ENCODE data around the gene PKN1. TPM values are rescaled to one million over a fixed set of nuclear protein-coding genes. Genes with fewer than 3 reads are reported as not detected.

Gene PKN1
- total RNA-seq, 1 experiment from 2014 or later, result 257 TPM

DNA sequence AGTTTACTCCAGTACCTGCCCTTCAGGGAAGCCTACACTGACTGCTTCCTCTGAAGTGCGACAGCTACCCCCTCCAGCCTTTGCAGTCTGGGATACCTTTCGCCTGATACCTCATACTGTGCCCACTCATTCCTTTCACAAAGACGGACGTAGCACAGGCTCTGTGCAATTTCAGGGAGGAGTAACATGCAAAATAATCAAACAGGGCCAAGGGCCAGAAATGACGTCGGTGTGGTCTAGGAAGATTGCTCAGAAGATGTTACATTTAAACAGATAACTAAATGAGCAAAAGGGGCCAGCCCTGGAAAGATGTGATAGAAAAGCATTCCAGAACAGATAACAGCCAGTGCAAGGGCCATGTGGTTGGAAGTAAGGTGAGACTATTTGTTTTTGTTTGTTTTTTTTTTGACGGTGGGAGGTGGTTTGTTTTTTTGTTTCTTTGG lies 7.4 kb upstream of the PKN1 start:
- Histone ChIP-seq H3K9me2 (ENCODE audit: insufficient read depth) (no peaks in the 10 kb centered on the region), H3K27me3 (ENCODE audit: insufficient read depth, low read depth) (no peaks in the 10 kb centered on the region), H3K4me1 (replicated peaks; ENCODE audit: insufficient read depth) (no peaks in the 10 kb centered on the region), H3K4me2 (no peak overlapping the region), H4K20me1 (ENCODE audit: insufficient read depth) (no peaks in the 10 kb centered on the region), H2AFZ (no peak overlapping the region), H3K27ac (no peak overlapping the region), H3K79me2 (ENCODE audit: low read depth) (no peaks in the 10 kb centered on the region), H3K9me3 (ENCODE audit: insufficient read depth, low read depth) (no peaks in the 10 kb centered on the region), H3F3A (ENCODE audit: insufficient read depth, low read depth) (peaks cover 8% of the 10 kb centered on the region; the same call in 1 of the 2 replicates), H3K36me3 (ENCODE audit: low read depth) (no peaks in the 10 kb centered on the region), H3K4me3 (no peak overlapping the region)
- no peak for DNase-seq
- ChIA-PET POLR2A (ENCODE audit: unreplicated experiment) (no interaction called here), CTCF (no interaction called here)
- intact Hi-C loops (cut with micrococcal nuclease; ENCODE audit: unreplicated experiment), result no loop called here
- BruUV-seq (replicated peaks), result no TSS peak
- no peak for TF ChIP-seq EZH2 (IDR thresholded peaks at IDR 0.05; ENCODE audit: low read depth)
- TF ChIP-seq, protein P1, sequence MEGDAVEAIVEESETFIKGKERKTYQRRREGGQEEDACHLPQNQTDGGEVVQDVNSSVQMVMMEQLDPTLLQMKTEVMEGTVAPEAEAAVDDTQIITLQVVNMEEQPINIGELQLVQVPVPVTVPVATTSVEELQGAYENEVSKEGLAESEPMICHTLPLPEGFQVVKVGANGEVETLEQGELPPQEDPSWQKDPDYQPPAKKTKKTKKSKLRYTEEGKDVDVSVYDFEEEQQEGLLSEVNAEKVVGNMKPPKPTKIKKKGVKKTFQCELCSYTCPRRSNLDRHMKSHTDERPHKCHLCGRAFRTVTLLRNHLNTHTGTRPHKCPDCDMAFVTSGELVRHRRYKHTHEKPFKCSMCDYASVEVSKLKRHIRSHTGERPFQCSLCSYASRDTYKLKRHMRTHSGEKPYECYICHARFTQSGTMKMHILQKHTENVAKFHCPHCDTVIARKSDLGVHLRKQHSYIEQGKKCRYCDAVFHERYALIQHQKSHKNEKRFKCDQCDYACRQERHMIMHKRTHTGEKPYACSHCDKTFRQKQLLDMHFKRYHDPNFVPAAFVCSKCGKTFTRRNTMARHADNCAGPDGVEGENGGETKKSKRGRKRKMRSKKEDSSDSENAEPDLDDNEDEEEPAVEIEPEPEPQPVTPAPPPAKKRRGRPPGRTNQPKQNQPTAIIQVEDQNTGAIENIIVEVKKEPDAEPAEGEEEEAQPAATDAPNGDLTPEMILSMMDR (conservative IDR thresholded peaks at IDR 0.05), result no peak

DNA sequence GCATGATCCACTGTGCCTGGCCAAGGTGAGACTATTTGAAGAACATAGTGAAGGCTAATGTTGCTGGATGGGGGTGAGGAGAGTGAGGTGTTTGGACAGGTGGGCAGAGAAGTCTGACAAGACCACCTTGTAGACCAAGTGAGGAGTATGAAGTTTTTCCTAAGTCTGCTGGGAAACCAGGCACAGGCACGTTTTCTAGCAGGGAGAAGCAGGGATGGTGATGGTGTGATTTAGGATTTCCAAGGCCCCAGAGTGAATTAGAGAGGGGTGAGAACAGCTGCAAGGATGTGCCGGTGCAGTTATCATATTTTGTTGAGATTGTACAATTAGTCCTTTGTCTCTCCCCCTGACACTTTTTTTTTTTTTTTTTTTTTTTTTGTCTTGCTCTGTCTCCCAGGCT lies 5.6 kb upstream of the PKN1 start:
- intact Hi-C loops (cut with micrococcal nuclease; ENCODE audit: unreplicated experiment), result no loop called here
- no TSS peak for BruUV-seq (replicated peaks)
- Histone ChIP-seq H3K4me2 (no peak overlapping the region), H3K79me2 (ENCODE audit: low read depth) (no peaks in the 10 kb centered on the region), H4K20me1 (ENCODE audit: insufficient read depth) (no peaks in the 10 kb centered on the region), H3K36me3 (ENCODE audit: low read depth) (no peaks in the 10 kb centered on the region), H3K4me1 (replicated peaks; ENCODE audit: insufficient read depth) (0 out of 2 replicates have a peak, but pooled peaks cover 1% of the 10 kb centered on the region), H3K27me3 (ENCODE audit: insufficient read depth, low read depth) (no peaks in the 10 kb centered on the region; the same call in 1 of the 2 replicates), H3K4me3 (no peak overlapping the region), H2AFZ (no peak overlapping the region), H3K9me3 (ENCODE audit: insufficient read depth, low read depth) (no peaks in the 10 kb centered on the region), H3K9me2 (ENCODE audit: insufficient read depth) (no peaks in the 10 kb centered on the region), H3F3A (ENCODE audit: insufficient read depth, low read depth) (peaks cover 17% of the 10 kb centered on the region; the same call in 1 of the 2 replicates), H3K27ac (no peak overlapping the region)
- TF ChIP-seq EZH2 (IDR thresholded peaks at IDR 0.05; ENCODE audit: low read depth), result no peak
- TF ChIP-seq, protein P1 (conservative IDR thresholded peaks at IDR 0.05), result no peak
- POLR2A ChIA-PET (ENCODE audit: unreplicated experiment), result no interaction called here
- no peak for DNase-seq
- CTCF ChIA-PET, result no interaction called here

DNA sequence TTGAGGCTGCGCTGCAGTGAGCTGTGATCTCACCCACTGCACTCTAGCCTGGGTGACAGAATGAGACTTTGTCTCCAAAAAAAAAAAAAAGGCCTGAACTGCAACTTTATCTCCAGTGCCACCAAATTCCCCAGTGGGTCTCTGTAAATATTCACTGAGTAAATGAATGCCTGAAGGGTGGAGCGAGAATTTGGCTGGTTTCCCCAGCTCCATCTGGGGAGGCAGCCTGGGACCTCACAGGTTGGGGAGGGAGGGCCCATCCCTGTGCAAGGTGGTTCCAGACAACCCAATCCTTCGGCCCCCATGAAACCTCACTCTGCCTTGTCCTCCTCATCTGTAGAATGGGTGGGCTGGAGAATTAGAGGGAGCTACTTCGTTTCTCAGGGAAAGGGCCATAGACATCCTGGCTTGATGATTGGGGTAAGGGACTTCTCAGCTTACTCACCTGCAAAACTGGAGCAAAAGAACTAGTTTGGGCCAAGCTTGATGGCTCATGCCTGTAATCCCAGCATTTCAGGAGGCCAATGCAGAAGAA lies 4.2 kb upstream of the PKN1 start:
- ChIA-PET POLR2A (ENCODE audit: unreplicated experiment) (no interaction called here), CTCF (interaction anchor here (0.6 kb wide), 1 partner anchor 184 kb away, joined by 3 read pairs; no protein-coding TSS in a partner anchor)
- intact Hi-C loops (cut with micrococcal nuclease; ENCODE audit: unreplicated experiment), result no loop called here
- H3K4me1 ChIP-seq (replicated peaks; ENCODE audit: insufficient read depth), result peaks cover 6% of the 10 kb centered on the region
- no peaks in the 10 kb centered on the region for H3K9me2 ChIP-seq (ENCODE audit: insufficient read depth)
- no peak for DNase-seq
- TF ChIP-seq EZH2 (IDR thresholded peaks at IDR 0.05; ENCODE audit: low read depth), result no peak
- TF ChIP-seq, protein P1 (conservative IDR thresholded peaks at IDR 0.05), result no peak
- no peaks in the 10 kb centered on the region for H3K36me3 ChIP-seq (ENCODE audit: low read depth)
- peaks cover 24% of the 10 kb centered on the region; the same call in 1 of the 2 replicates for H3F3A ChIP-seq (ENCODE audit: insufficient read depth, low read depth)
- H3K4me2 ChIP-seq, result no peak overlapping the region
- no peak overlapping the region for H3K4me3 ChIP-seq
- no peak overlapping the region for H3K27ac ChIP-seq
- H3K9me3 ChIP-seq (ENCODE audit: insufficient read depth, low read depth), result no peaks in the 10 kb centered on the region
- BruUV-seq (replicated peaks), result no TSS peak
- H3K79me2 ChIP-seq (ENCODE audit: low read depth), result peaks cover 5% of the 10 kb centered on the region
- H3K27me3 ChIP-seq (ENCODE audit: insufficient read depth, low read depth), result no peaks in the 10 kb centered on the region; the same call in 1 of the 2 replicates
- no peaks in the 10 kb centered on the region for H4K20me1 ChIP-seq (ENCODE audit: insufficient read depth)
- no peak overlapping the region for H2AFZ ChIP-seq

All from PC-9 (cell line).